ENCODE results near the gene ARHGAP24. TPM values are rescaled to one million over a fixed set of nuclear protein-coding genes. Genes with fewer than 3 reads are reported as not detected.

Gene ARHGAP24
- polyA plus RNA-seq, 3 donors: 12.5 to 32.0 (median 18.8) TPM

GRCh38 chr4:85595796-85596559, 121.0 kb downstream of the ARHGAP24 start:
- peaks cover 0 to 5% (median 0%) of the 10 kb centered on the region in 7 donors for H3K9me3 Mint-ChIP-seq
- H3K4me1 Mint-ChIP-seq: peaks cover 4% of the 10 kb centered on the region
- no peak for TF ChIP-seq CTCF (IDR thresholded peaks at IDR 0.05)
- Histone ChIP-seq H3K9ac (ENCODE audit: insufficient read depth, low read length, poor library complexity, severe bottlenecking) (no peak overlapping the region), H3K4me1 (ENCODE audit: control insufficient read depth in 1 of 2, insufficient read depth in 2 of 2, low read length in 2 of 2) (no peaks in the 10 kb centered on the region), H3K36me3 (replicated peaks in 1 of 2; ENCODE audit: control insufficient read depth in 1 of 2, insufficient read depth in 2 of 2, low read length in 2 of 2) (no peaks in the 10 kb centered on the region), H3K4me3 (replicated peaks in 1 of 3; ENCODE audit: low read depth in 2 of 3, low read length in 3 of 3) (no peak overlapping the region), H3K27ac (ENCODE audit: low read depth in 1 of 2, low read length in 2 of 2) (no peak overlapping the region), H3K9me3 (replicated peaks in 1 of 2; ENCODE audit: control insufficient read depth in 1 of 2, insufficient read depth in 1 of 2, low read length in 2 of 2) (no peaks in the 10 kb centered on the region), H3K27me3 (ENCODE audit: control insufficient read depth in 2 of 2, insufficient read depth in 2 of 2, low read length in 2 of 2) (no peaks in the 10 kb centered on the region), H2AFZ (ENCODE audit: insufficient read depth, low read depth, low read length, poor library complexity, severe bottlenecking) (no peak overlapping the region), H3K4me2 (replicated peaks; ENCODE audit: extremely low read depth, low read length, poor library complexity, severe bottlenecking) (no peak overlapping the region), H4K20me1 (ENCODE audit: insufficient read depth, low read length) (peaks cover 22% of the 10 kb centered on the region), H3K79me2 (ENCODE audit: insufficient read depth, low read length) (no peaks in the 10 kb centered on the region)
- WGBS (ENCODE audit: insufficient coverage): no CpG with 5 or more reads among the region's 1 CpG
- intact Hi-C loops (cut with micrococcal nuclease): no loop called here
- peaks cover 2 to 4% (median 2%) of the 10 kb centered on the region in 3 donors for H3K27me3 Mint-ChIP-seq (ENCODE audit: low read depth in 3 of 3)
- H3K27ac Mint-ChIP-seq: no peak overlapping the region
- no peak for DNase-seq
- peaks cover 2 to 9% of the 10 kb centered on the region in 2 donors for H3K36me3 Mint-ChIP-seq
- H3K4me3 Mint-ChIP-seq: no peak overlapping the region

GRCh38 chr4:85598936-85599335, 124.0 kb downstream of the ARHGAP24 start:
- no peak for TF ChIP-seq CTCF (IDR thresholded peaks at IDR 0.05)
- peaks cover 0 to 2% (median 2%) of the 10 kb centered on the region in 3 donors for H3K27me3 Mint-ChIP-seq (ENCODE audit: low read depth in 3 of 3)
- Histone ChIP-seq H3K36me3 (replicated peaks in 1 of 2; ENCODE audit: control insufficient read depth in 1 of 2, insufficient read depth in 2 of 2, low read length in 2 of 2) (no peaks in the 10 kb centered on the region), H4K20me1 (ENCODE audit: insufficient read depth, low read length) (peaks cover 20% of the 10 kb centered on the region), H3K27ac (ENCODE audit: low read depth in 1 of 2, low read length in 2 of 2) (no peak overlapping the region), H3K9me3 (replicated peaks in 1 of 2; ENCODE audit: control insufficient read depth in 1 of 2, insufficient read depth in 1 of 2, low read length in 2 of 2) (no peaks in the 10 kb centered on the region), H3K79me2 (ENCODE audit: insufficient read depth, low read length) (no peaks in the 10 kb centered on the region), H3K4me1 (ENCODE audit: control insufficient read depth in 1 of 2, insufficient read depth in 2 of 2, low read length in 2 of 2) (no peaks in the 10 kb centered on the region), H3K4me2 (replicated peaks; ENCODE audit: extremely low read depth, low read length, poor library complexity, severe bottlenecking) (no peak overlapping the region), H3K27me3 (ENCODE audit: control insufficient read depth in 2 of 2, insufficient read depth in 2 of 2, low read length in 2 of 2) (no peaks in the 10 kb centered on the region), H3K4me3 (replicated peaks in 1 of 3; ENCODE audit: low read depth in 2 of 3, low read length in 3 of 3) (no peak overlapping the region), H2AFZ (ENCODE audit: insufficient read depth, low read depth, low read length, poor library complexity, severe bottlenecking) (no peak overlapping the region), H3K9ac (ENCODE audit: insufficient read depth, low read length, poor library complexity, severe bottlenecking) (no peak overlapping the region)
- DNase-seq: no peak
- peaks cover 0 to 2% (median 0%) of the 10 kb centered on the region in 7 donors for H3K9me3 Mint-ChIP-seq
- H3K4me3 Mint-ChIP-seq: no peak overlapping the region
- H3K27ac Mint-ChIP-seq: peak overlapping the region in 1 of 7 donors; percentile 56
- WGBS (ENCODE audit: insufficient coverage): no CpG with 5 or more reads among the region's 1 CpG
- peaks cover 4% of the 10 kb centered on the region for H3K4me1 Mint-ChIP-seq
- intact Hi-C loops (cut with micrococcal nuclease): no loop called here
- H3K36me3 Mint-ChIP-seq: peaks cover 2 to 4% of the 10 kb centered on the region in 2 donors

All from CD14-positive monocyte (primary cell).